Measurements from ENCODE around the gene NLRC3.

The NLRC3 gene

GRCh38 chr16:3490911-3491629, 86.1 kb downstream of the NLRC3 start:
- TF ChIP-seq TEAD4 (IDR thresholded peaks at IDR 0.05) (no peak), REST (IDR thresholded peaks at IDR 0.05; ENCODE audit: low read depth) (no peak), USF1 (IDR thresholded peaks at IDR 0.05) (no peak), EP300 (IDR thresholded peaks at IDR 0.05; ENCODE audit: borderline replicate concordance) (no peak), RAD21 (IDR thresholded peaks at IDR 0.05; ENCODE audit: low read depth) (no peak), NFIC (IDR thresholded peaks at IDR 0.05) (no peak), CEBPB (IDR thresholded peaks at IDR 0.05) (no peak), YY1 (IDR thresholded peaks at IDR 0.05; ENCODE audit: low read depth) (no peak), MAX (IDR thresholded peaks at IDR 0.05) (no peak), FOXM1 (IDR thresholded peaks at IDR 0.05; ENCODE audit: borderline replicate concordance, low read depth) (no peak), ZBTB7A (IDR thresholded peaks at IDR 0.05; ENCODE audit: low read depth) (no peak), CREB1 (IDR thresholded peaks at IDR 0.05; ENCODE audit: low read depth) (no peak), EGR1 (IDR thresholded peaks at IDR 0.05) (no peak), TCF12 (IDR thresholded peaks at IDR 0.05; ENCODE audit: low read depth) (no peak), TAF1 (IDR thresholded peaks at IDR 0.05; ENCODE audit: low read depth) (no peak)
